Neuronal stem cell (in vitro differentiated cells): Measurements from ENCODE around the gene IFT88.

Source experiments
- DNase-seq: peaks from one replicate; pipeline ENCODE4 v3.0.0-alpha.2; 2013; ENCODE audit warnings: low spot score
- H2AFZ ChIP-seq: one replicate; pipeline ENCODE4 v1.6.1; 2013; ENCODE audit warnings: mild to moderate bottlenecking, low read length, inconsistent platforms
- H2AK5ac ChIP-seq: 2 replicates; pipeline ENCODE4 v1.6.1; 2013; ENCODE audit warnings: low read depth, mild to moderate bottlenecking, inconsistent platforms, low read length, moderate library complexity, mixed read lengths
- H2BK120ac ChIP-seq: 2 replicates; pipeline ENCODE4 v1.6.1; 2013; ENCODE audit warnings: low read depth, mild to moderate bottlenecking, inconsistent platforms, low read length, moderate library complexity, mixed read lengths
- H2BK12ac ChIP-seq: one replicate; pipeline ENCODE4 v1.6.1; 2013; ENCODE audit warnings: low read length, inconsistent platforms
- H2BK15ac ChIP-seq: 2 replicates; pipeline ENCODE4 v1.6.1; 2013; ENCODE audit warnings: mild to moderate bottlenecking, low read length, inconsistent platforms, mixed read lengths
- H2BK5ac ChIP-seq: one replicate; pipeline ENCODE4 v1.6.1; 2013; ENCODE audit warnings: inconsistent platforms, mild to moderate bottlenecking, low read length, moderate library complexity
- H3K14ac ChIP-seq: one replicate; pipeline ENCODE4 v1.6.1; 2013; ENCODE audit warnings: low read length, inconsistent platforms
- H3K18ac ChIP-seq: 2 replicates; pipeline ENCODE4 v1.6.1; 2013; ENCODE audit warnings: low read length, inconsistent platforms
- H3K23ac ChIP-seq: 2 replicates; pipeline ENCODE4 v1.6.1; 2013; ENCODE audit warnings: low read depth, mild to moderate bottlenecking, mixed read lengths, low read length, inconsistent platforms; ENCODE audit not compliant: poor library complexity
- H3K27ac ChIP-seq: replicated peaks from 3 replicates; pipeline ENCODE4 v1.5.1; 2013; ENCODE audit warnings: low read length, inconsistent platforms
- H3K27me3 ChIP-seq, 3 experiments: 2 replicates each; pipeline ENCODE4 v1.6.1; 2013; ENCODE audit warnings: low read length in 3 of 3, mild to moderate bottlenecking in 2 of 3, inconsistent platforms in 1 of 3, low read depth in 1 of 3, mixed read lengths in 1 of 3, moderate library complexity in 1 of 3; ENCODE audit not compliant: control insufficient read depth in 3 of 3, insufficient read depth in 3 of 3
- H3K36me3 ChIP-seq, 2 donors: replicated peaks in 1 of 2; 2 replicates each; pipeline ENCODE4 v1.6.1; 2013; ENCODE audit warnings: low read length in 2 of 2; ENCODE audit not compliant: control insufficient read depth in 2 of 2, insufficient read depth in 2 of 2
- H3K4ac ChIP-seq: 2 replicates; pipeline ENCODE4 v1.6.1; 2013; ENCODE audit warnings: inconsistent platforms, mild to moderate bottlenecking, low read length, moderate library complexity
- H3K4me1 ChIP-seq, 2 donors: 1 replicate in 1 of 2; 2 replicates in 1 of 2; pipeline ENCODE4 v1.6.1; 2013; ENCODE audit warnings: low read length in 2 of 2, low read depth in 1 of 2; ENCODE audit not compliant: control insufficient read depth in 2 of 2, insufficient read depth in 1 of 2
- H3K4me2 ChIP-seq: one replicate; pipeline ENCODE4 v1.6.1; 2013; ENCODE audit warnings: mild to moderate bottlenecking, low read length, inconsistent platforms; ENCODE audit not compliant: insufficient read depth, poor library complexity, severe bottlenecking
- H3K4me3 ChIP-seq, 2 donors: 2 replicates each; pipeline ENCODE4 v1.5.1; 2013; ENCODE audit warnings: low read length in 2 of 2, mild to moderate bottlenecking in 2 of 2, inconsistent platforms in 1 of 2, moderate library complexity in 1 of 2
- H3K79me1 ChIP-seq: one replicate; pipeline ENCODE4 v1.6.1; 2013; ENCODE audit warnings: low read depth, mild to moderate bottlenecking, inconsistent platforms, low read length, moderate library complexity
- H3K9ac ChIP-seq: one replicate; pipeline ENCODE4 v1.6.1; 2013; ENCODE audit warnings: mild to moderate bottlenecking, low read depth, low read length, inconsistent platforms; ENCODE audit not compliant: poor library complexity
- H3K9me3 ChIP-seq, 2 donors: replicated peaks in 1 of 2; 2 replicates each; pipeline versions ENCODE3 to v1.6.1; 2013; ENCODE audit warnings: low read length in 2 of 2, mild to moderate bottlenecking in 2 of 2, inconsistent platforms in 1 of 2, low read depth in 1 of 2, mixed read lengths in 1 of 2, moderate library complexity in 1 of 2; ENCODE audit not compliant: control insufficient read depth in 2 of 2, insufficient read depth in 1 of 2
- H4K8ac ChIP-seq: one replicate; pipeline ENCODE4 v1.6.1; 2013; ENCODE audit warnings: low read depth, mild to moderate bottlenecking, inconsistent platforms, low read length, moderate library complexity
- H4K91ac ChIP-seq: one replicate; pipeline ENCODE4 v1.6.1; 2013; ENCODE audit warnings: low read length, low read depth, mild to moderate bottlenecking, inconsistent platforms; ENCODE audit not compliant: poor library complexity
- WGBS, 2 donors: extraction: QIAGEN DNeasy Blood & Tissue Kit; methylation state at CpG; one replicate each; pipeline ENCODE4 v1.1.7; 2013; ENCODE audit warnings: missing lambda C conversion rate in 2 of 2, mixed read lengths in 1 of 2; ENCODE audit not compliant: insufficient read length in 2 of 2, insufficient replicate concordance in 1 of 2; ENCODE audit errors: extremely low coverage in 2 of 2; 5-methylcytosine and 5-hydroxymethylcytosine counted together

The IFT88 gene

DNA sequence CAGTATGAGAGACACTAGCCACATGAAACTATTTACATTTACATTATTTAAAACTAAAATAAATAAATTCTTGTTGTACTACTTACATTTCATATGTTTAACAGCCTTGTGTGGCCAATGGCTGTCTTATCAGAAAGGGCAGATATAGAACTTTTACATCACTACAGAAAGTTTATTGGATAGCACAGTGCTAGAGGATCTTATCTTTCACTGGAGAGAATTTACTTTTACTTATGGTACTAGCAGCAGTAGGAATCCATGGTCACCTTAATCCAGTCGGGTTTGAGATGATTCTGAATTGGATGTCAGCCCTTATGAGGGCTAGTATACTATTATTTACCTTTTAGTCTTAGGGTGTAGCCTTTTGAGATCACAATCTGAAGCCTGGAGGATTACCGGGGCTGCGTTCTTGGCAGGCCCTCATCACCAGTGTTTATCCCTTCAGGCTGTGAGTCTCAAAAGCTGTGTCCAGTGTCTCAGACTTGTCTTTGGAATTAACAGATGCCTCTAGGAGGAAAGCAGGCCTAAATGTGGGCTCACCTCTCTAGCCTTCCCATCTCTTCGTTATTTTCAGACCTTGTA lies 21.7 kb downstream of the IFT88 start:
- no CpG with 5 or more reads among the region's 4 CpGs for WGBS, 2 donors
- Histone ChIP-seq H2AFZ (no peak overlapping the region), H3K4ac (no peak overlapping the region), H2BK15ac (no peak overlapping the region), H3K4me1 (no peaks in the 10 kb centered on the region), H3K14ac (no peak overlapping the region), H2BK12ac (no peak overlapping the region), H3K4me2 (no peak overlapping the region), H3K23ac (no peak overlapping the region), H2BK120ac (no peak overlapping the region), H3K9ac (no peak overlapping the region), H3K9me3 (peaks cover 8 to 19% of the 10 kb centered on the region in 2 donors), H3K79me1 (no peaks in the 10 kb centered on the region), H3K18ac (no peak overlapping the region), H3K36me3 (peaks cover 9 to 35% of the 10 kb centered on the region in 2 donors), H3K27me3 (no peaks in the 10 kb centered on the region), H3K4me3 (no peak overlapping the region), H2AK5ac (no peak overlapping the region), H2BK5ac (no peak overlapping the region), H4K8ac (no peak overlapping the region), H4K91ac (no peak overlapping the region), H3K27ac (no peak overlapping the region)
- no peak for DNase-seq

DNA sequence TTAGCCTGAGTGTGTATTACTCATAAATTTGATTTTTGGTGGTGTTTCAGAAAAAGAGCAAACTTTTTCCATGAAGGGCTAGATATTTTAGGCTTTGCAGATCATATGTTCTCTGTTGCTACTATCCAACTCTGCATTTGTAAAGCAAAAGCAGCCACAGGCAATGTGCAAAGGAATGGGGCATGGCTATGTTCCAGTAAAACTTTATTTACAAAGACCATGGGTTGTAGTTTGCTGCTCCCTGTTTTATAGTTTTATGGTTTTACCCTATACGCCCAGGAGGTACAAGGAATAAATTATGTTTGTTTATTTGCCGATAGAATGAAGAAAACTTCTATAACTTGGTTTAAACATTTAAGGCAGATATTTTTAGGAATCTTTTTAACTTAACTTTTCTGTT lies 23.6 kb downstream of the IFT88 start:
- no peak overlapping the region for H3K4ac ChIP-seq
- no peak overlapping the region for H3K9ac ChIP-seq
- DNase-seq: no peak
- WGBS, 2 donors: no CpG with 5 or more reads among the region's 2 CpGs
- H2AFZ ChIP-seq: no peak overlapping the region
- peaks cover 0 to 17% of the 10 kb centered on the region in 2 donors for H3K36me3 ChIP-seq
- no peak overlapping the region for H2BK5ac ChIP-seq
- H3K14ac ChIP-seq: no peak overlapping the region
- no peak overlapping the region for H4K91ac ChIP-seq
- H3K4me1 ChIP-seq: no peaks in the 10 kb centered on the region
- no peaks in the 10 kb centered on the region for H3K79me1 ChIP-seq
- H3K4me2 ChIP-seq: no peak overlapping the region
- H2BK12ac ChIP-seq: no peak overlapping the region
- H3K27ac ChIP-seq: no peak overlapping the region
- H2BK120ac ChIP-seq: no peak overlapping the region
- no peak overlapping the region for H3K4me3 ChIP-seq
- H3K9me3 ChIP-seq: no peaks in the 10 kb centered on the region
- H3K18ac ChIP-seq: no peak overlapping the region
- no peak overlapping the region for H2AK5ac ChIP-seq
- H3K27me3 ChIP-seq: no peaks in the 10 kb centered on the region
- H3K23ac ChIP-seq: no peak overlapping the region
- no peak overlapping the region for H2BK15ac ChIP-seq
- H4K8ac ChIP-seq: no peak overlapping the region

DNA sequence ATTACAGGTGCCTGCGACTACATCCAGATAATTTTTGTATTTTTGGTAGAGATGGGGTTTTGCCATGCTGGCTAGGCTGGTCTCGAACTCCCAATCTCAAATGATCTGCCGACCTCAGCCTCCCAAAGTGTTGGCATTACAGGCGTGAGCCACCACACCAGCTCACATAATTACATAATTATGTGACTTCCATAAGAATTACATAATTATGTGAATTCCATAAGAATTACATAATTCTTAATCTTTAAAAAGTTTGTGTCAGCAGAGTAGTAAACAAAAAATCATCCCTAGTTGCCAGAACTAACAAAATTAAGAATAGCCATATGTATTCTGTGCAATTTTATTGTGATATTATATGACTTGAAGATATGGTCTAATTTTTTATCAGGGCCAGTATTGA lies 25.6 kb downstream of the IFT88 start:
- Histone ChIP-seq H3K23ac (no peak overlapping the region), H2BK120ac (no peak overlapping the region), H2AFZ (no peak overlapping the region), H4K8ac (no peak overlapping the region), H3K4me3 (no peak overlapping the region), H2AK5ac (no peak overlapping the region), H3K4ac (no peak overlapping the region), H3K9me3 (no peaks in the 10 kb centered on the region), H3K27me3 (no peaks in the 10 kb centered on the region), H3K36me3 (peaks cover 0 to 28% of the 10 kb centered on the region in 2 donors), H3K4me2 (no peak overlapping the region), H3K4me1 (no peaks in the 10 kb centered on the region), H3K9ac (no peak overlapping the region), H2BK12ac (no peak overlapping the region), H3K27ac (no peak overlapping the region), H2BK5ac (no peak overlapping the region), H3K18ac (no peak overlapping the region), H3K14ac (no peak overlapping the region), H3K79me1 (no peaks in the 10 kb centered on the region), H4K91ac (no peak overlapping the region), H2BK15ac (no peak overlapping the region)
- DNase-seq: no peak
- WGBS, 2 donors: no CpG with 5 or more reads among the region's 4 CpGs

DNA sequence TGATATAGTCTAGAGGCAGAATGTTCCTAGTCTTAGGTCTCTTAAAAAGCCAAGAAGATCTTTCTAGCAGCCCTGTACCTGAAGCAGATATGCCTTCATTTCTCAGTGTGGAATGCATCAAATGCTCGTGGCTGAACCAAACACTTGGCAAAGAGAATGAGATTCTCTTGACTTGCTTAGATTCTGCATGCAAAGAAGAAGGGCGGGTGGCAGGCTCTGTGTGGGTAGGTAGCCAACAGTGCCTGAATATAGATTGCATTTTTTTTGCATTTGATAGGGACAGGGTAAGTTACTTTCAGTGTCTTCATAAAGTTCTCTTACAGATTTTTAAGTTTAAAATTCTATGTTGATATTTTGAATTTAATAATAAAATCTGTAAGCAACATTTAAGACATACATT lies 27.3 kb downstream of the IFT88 start:
- Histone ChIP-seq H3K4me2 (no peak overlapping the region), H3K27me3 (no peaks in the 10 kb centered on the region), H2AFZ (no peak overlapping the region), H2BK15ac (no peak overlapping the region), H3K14ac (no peak overlapping the region), H2AK5ac (no peak overlapping the region), H4K8ac (no peak overlapping the region), H2BK12ac (no peak overlapping the region), H2BK120ac (no peak overlapping the region), H3K18ac (no peak overlapping the region), H3K36me3 (peaks cover 0 to 43% of the 10 kb centered on the region in 2 donors), H4K91ac (no peak overlapping the region), H3K27ac (no peak overlapping the region), H3K9ac (no peak overlapping the region), H3K4me1 (no peaks in the 10 kb centered on the region), H3K4ac (no peak overlapping the region), H3K4me3 (no peak overlapping the region), H3K9me3 (no peaks in the 10 kb centered on the region), H3K23ac (no peak overlapping the region), H2BK5ac (no peak overlapping the region), H3K79me1 (no peaks in the 10 kb centered on the region)
- no CpG with 5 or more reads among the region's 2 CpGs for WGBS, 2 donors
- no peak for DNase-seq
